OCI-LY3 (cell line): ENCODE results near the gene GPR12.

Experiments used
- H2AFZ ChIP-seq: fragments of 200-600, 300-600 bp; shearing (Covaris generic); 2 replicates; pipeline ENCODE4 v1.6.0; 2014; ENCODE audit warnings: antibody characterized with exemption, low read depth, low read length
- H3K27ac ChIP-seq: fragments of 200-600, 300-600 bp; sonication (generic); 2 replicates; pipeline ENCODE4 v1.5.1; 2014; ENCODE audit warnings: mild to moderate bottlenecking, low read length, moderate library complexity, mixed read lengths
- H3K27me3 ChIP-seq: fragments of 200-600, 300-600 bp; sonication (generic); 2 replicates; pipeline ENCODE4 v1.6.1; 2014; ENCODE audit warnings: low read depth, low read length, mixed read lengths
- H3K36me3 ChIP-seq: fragments of 200-600, 300-600 bp; sonication (generic); replicated peaks from 2 replicates; pipeline ENCODE3; 2014; ENCODE audit warnings: low read depth, low read length, mixed read lengths
- H3K4me1 ChIP-seq: fragments of 300-600, 200-600 bp; sonication (generic); 2 replicates; pipeline ENCODE4 v1.6.1; 2014; ENCODE audit warnings: low read length, mixed read lengths
- H3K4me2 ChIP-seq: fragments of 200-600, 300-600 bp; sonication (generic); 2 replicates; pipeline ENCODE4 v1.6.1; 2014; ENCODE audit warnings: low read length, mixed read lengths
- H3K4me3 ChIP-seq: fragments of 300-600, 200-600 bp; sonication (generic); 2 replicates; pipeline ENCODE4 v1.5.1; 2014; ENCODE audit warnings: antibody characterized with exemption, mild to moderate bottlenecking, low read length, moderate library complexity
- H3K79me2 ChIP-seq: fragments of 300-600, 200-600 bp; shearing (Covaris generic); 2 replicates; pipeline ENCODE4 v1.6.1; 2014; ENCODE audit warnings: mild to moderate bottlenecking, low read length, mixed read lengths
- H3K9ac ChIP-seq: fragments of 300-600, 200-600 bp; shearing (Covaris generic); 2 replicates; pipeline ENCODE4 v1.6.0; 2014; ENCODE audit warnings: mild to moderate bottlenecking, low read length, moderate library complexity
- H3K9me3 ChIP-seq: fragments of 200-600, 300-600 bp; shearing (Covaris generic); 2 replicates; pipeline ENCODE4 v1.6.1; 2014; ENCODE audit warnings: low read length, mixed read lengths; ENCODE audit not compliant: insufficient read depth
- H4K20me1 ChIP-seq: fragments of 200-600, 300-600 bp; sonication (generic); 2 replicates; pipeline ENCODE4 v1.6.1; 2016; ENCODE audit warnings: low read length, mixed read lengths; ENCODE audit not compliant: insufficient read depth
- CTCF ChIP-seq: fragments of 200-600, 300-600 bp; sonication (generic); IDR thresholded peaks from 2 replicates; pipeline ENCODE4 v1.5.1; 2014; ENCODE audit warnings: antibody characterized with exemption, low read length, low read depth
- EZH2phosphoT487 ChIP-seq: fragments of 200-600 bp; shearing (Covaris generic); IDR thresholded peaks from 2 replicates; pipeline ENCODE4 v1.6.1; 2018; ENCODE audit warnings: antibody characterized with exemption, mixed run types, low read depth

GPR12 gene

GRCh38 chr13:26756961-26757360 lies 3.6 kb downstream of the GPR12 start:
- H4K20me1 ChIP-seq: no peaks in the 10 kb centered on the region
- H3K9me3 ChIP-seq: no peaks in the 10 kb centered on the region
- peaks cover 2% of the 10 kb centered on the region; the same call in 1 of the 2 replicates for H3K27me3 ChIP-seq
- no peaks in the 10 kb centered on the region for H3K36me3 ChIP-seq
- H3K9ac ChIP-seq: no peak overlapping the region
- H3K79me2 ChIP-seq: no peaks in the 10 kb centered on the region
- no peak overlapping the region for H3K27ac ChIP-seq
- H3K4me1 ChIP-seq: no peaks in the 10 kb centered on the region
- TF ChIP-seq CTCF (no peak), EZH2phosphoT487 (no peak)
- no peak overlapping the region for H2AFZ ChIP-seq
- no peak overlapping the region for H3K4me3 ChIP-seq
- H3K4me2 ChIP-seq: no peak overlapping the region

GRCh38 chr13:26752671-26753070 lies 7.9 kb downstream of the GPR12 start:
- no peaks in the 10 kb centered on the region for H3K79me2 ChIP-seq
- no peaks in the 10 kb centered on the region for H3K4me1 ChIP-seq
- H3K4me3 ChIP-seq: no peak overlapping the region
- no peak overlapping the region for H3K27ac ChIP-seq
- no peak for TF ChIP-seq CTCF
- TF ChIP-seq EZH2phosphoT487: no peak
- H3K4me2 ChIP-seq: no peak overlapping the region
- no peak overlapping the region for H2AFZ ChIP-seq
- H3K36me3 ChIP-seq: no peaks in the 10 kb centered on the region
- H3K27me3 ChIP-seq: peaks cover 13% of the 10 kb centered on the region; the same call in 1 of the 2 replicates
- no peaks in the 10 kb centered on the region for H4K20me1 ChIP-seq
- H3K9ac ChIP-seq: no peak overlapping the region
- no peaks in the 10 kb centered on the region for H3K9me3 ChIP-seq

- Histone ChIP-seq H3K27me3 (peaks cover 16% of the 10 kb centered on the region; the same call in 1 of the 2 replicates), H3K4me3 (no peak overlapping the region), H3K9me3 (no peaks in the 10 kb centered on the region), H2AFZ (no peak overlapping the region), H3K9ac (no peak overlapping the region), H3K79me2 (no peaks in the 10 kb centered on the region), H4K20me1 (no peaks in the 10 kb centered on the region), H3K4me2 (no peak overlapping the region), H3K4me1 (no peaks in the 10 kb centered on the region), H3K36me3 (no peaks in the 10 kb centered on the region), H3K27ac (no peak overlapping the region)
- TF ChIP-seq CTCF: no peak
- no peak for TF ChIP-seq EZH2phosphoT487
Measured at GRCh38 chr13:26749905-26750304, 10.7 kb downstream of the GPR12 start.

GRCh38 chr13:26749285-26749684 lies 11.3 kb downstream of the GPR12 start:
- H3K4me3 ChIP-seq: no peak overlapping the region
- H3K9me3 ChIP-seq: no peaks in the 10 kb centered on the region
- peaks cover 16% of the 10 kb centered on the region; the same call in 1 of the 2 replicates for H3K27me3 ChIP-seq
- no peak overlapping the region for H3K9ac ChIP-seq
- no peaks in the 10 kb centered on the region for H3K79me2 ChIP-seq
- no peak overlapping the region for H3K4me2 ChIP-seq
- H2AFZ ChIP-seq: no peak overlapping the region
- no peaks in the 10 kb centered on the region for H3K4me1 ChIP-seq
- no peak for TF ChIP-seq CTCF
- TF ChIP-seq EZH2phosphoT487: no peak
- H3K36me3 ChIP-seq: no peaks in the 10 kb centered on the region
- no peak overlapping the region for H3K27ac ChIP-seq
- H4K20me1 ChIP-seq: no peaks in the 10 kb centered on the region
